GM13977 (cell line): ENCODE results near the gene SPATA24.
"Not testable (repeated sequence)": the region's sequence is repeated elsewhere in the genome, so short reads cannot be mapped to it uniquely, and the experiment has no call there.

Source experiments
- DNase-seq: peaks from one replicate; pipeline ENCODE4 v3.0.0; 2012; ENCODE audit warnings: low spot score
- in situ Hi-C: fragments of 300-500 bp; cut with MboI; formaldehyde crosslinking; loops from one replicate; pipeline ENCODE4 v1.12.0; 2022; ENCODE audit warnings: low sequenced_read_pairs, low pct_unique_long_range_greater_than_20kb, mixed read lengths, inconsistent platforms; ENCODE audit not compliant: unreplicated experiment
- TF ChIP-seq, protein P1 (sequence below): IDR thresholded peaks from 2 replicates; pipeline ENCODE4 v1.5.1; 2012; ENCODE audit warnings: mild to moderate bottlenecking, control low read depth; ENCODE audit not compliant: insufficient read depth; ENCODE audit errors: extremely low read depth, missing control alignments

SPATA24 gene

DNA sequence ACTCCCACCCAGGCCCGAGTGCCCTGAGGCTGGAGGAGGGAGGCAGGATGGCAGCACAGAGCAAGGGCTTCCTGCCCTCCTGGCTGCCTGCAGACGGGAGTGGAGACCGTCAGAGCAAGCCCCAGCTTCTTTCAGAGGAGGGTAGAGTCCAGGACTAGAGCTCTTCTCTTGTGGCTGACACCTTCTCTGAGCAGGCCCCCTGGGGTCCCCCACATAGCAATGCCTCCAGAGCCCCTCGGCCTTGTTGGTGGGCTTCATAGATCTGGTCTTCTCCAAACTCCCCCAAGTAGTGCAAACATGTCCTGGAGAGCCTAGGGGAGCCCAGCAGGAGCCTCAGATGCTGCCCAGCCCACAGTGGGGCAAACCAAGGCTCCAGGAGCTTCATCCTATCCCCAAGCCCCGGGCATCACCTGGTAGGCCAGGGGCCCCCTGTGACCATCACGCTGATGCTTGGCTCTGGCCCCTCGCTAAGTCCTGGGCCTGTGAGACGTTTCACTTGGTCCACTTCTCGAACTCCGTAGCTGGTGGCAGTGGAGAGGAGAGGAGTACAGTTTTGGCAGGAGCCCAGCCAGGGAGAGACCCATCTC lies 16.2 kb downstream of the SPATA24 start:
- TF ChIP-seq, protein P1, sequence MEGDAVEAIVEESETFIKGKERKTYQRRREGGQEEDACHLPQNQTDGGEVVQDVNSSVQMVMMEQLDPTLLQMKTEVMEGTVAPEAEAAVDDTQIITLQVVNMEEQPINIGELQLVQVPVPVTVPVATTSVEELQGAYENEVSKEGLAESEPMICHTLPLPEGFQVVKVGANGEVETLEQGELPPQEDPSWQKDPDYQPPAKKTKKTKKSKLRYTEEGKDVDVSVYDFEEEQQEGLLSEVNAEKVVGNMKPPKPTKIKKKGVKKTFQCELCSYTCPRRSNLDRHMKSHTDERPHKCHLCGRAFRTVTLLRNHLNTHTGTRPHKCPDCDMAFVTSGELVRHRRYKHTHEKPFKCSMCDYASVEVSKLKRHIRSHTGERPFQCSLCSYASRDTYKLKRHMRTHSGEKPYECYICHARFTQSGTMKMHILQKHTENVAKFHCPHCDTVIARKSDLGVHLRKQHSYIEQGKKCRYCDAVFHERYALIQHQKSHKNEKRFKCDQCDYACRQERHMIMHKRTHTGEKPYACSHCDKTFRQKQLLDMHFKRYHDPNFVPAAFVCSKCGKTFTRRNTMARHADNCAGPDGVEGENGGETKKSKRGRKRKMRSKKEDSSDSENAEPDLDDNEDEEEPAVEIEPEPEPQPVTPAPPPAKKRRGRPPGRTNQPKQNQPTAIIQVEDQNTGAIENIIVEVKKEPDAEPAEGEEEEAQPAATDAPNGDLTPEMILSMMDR: no peak
- no peak for DNase-seq
- in situ Hi-C loops: no loop called here

GRCh38 chr5:139386956-139387355 lies 16.9 kb downstream of the SPATA24 start:
- in situ Hi-C loops, DNase-seq: not testable (repeated sequence)

DNA sequence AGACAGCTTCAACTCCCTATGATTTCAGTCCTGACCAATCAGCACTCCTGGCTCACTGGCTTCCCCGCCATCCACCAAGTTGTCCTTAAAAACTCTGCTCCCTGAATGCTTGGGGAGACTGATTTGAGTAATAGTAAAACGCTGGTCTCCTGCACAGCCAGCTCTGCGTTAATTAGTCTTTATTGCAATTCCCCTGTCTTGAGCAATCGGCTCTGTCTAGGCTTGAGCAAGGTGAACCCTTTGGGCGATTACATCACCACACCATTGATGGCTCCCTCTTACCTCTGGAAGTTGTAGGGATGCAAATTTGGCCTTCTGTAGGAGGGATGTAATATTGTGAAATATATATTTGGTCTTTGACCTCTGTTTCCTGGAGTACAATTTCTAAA lies 17.8 kb downstream of the SPATA24 start:
- in situ Hi-C loops: no loop called here
- DNase-seq: no peak
- TF ChIP-seq, protein P1: no peak

DNA sequence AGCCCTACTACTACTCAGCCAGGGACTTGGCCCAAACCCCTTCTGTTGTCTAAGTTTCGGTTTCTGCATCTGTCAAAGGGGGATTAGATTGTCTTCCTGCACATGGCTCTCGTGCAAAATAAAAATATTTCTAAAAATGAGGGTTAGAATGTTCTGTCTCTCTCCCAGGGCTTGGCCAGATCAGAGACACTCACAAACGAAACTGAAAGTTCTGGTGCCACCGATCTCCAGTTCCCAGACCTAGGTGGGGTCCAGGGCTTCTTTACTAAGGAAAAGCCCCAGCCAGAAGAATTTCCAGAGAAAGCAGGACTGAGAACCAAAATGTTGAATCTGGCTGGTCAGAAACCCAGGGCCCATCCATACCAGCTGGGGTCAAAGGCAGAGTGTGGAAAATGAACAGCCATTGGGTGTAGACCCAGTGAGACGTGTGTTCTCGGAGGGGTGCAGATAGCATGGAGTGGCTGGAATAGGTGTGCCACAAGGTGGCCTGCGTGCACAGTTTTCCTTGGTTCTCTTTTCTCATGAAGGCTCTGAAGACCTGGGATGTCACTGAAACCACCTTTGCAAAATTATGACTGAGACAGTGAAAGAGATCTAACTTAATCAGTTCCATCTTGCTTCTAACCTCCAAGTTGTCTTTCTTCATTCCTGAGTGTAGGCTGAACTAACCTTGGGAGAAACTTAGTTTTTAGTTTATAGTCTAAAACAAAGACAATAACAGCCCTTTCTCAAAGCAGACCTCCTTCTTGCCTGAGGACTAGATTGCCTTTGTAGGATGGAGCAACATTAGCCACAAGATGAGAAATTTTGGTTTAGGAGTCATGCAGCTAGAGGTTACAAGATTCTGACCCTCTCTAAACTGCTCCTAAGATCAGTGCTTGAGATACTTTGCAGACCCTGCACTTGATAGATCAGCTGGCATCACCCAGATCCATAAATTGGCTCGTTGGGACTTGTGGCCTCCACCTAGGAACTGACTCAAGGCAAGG lies 18.5 kb downstream of the SPATA24 start:
- in situ Hi-C loops: no loop called here
- DNase-seq: peak; percentile 63
- TF ChIP-seq, protein P1: peak; percentile 31

- TF ChIP-seq, protein P1: no peak
- in situ Hi-C loops: no loop called here
- no peak for DNase-seq
Measured at GRCh38 chr5:139384591-139385051, 19.3 kb downstream of the SPATA24 start.

DNA sequence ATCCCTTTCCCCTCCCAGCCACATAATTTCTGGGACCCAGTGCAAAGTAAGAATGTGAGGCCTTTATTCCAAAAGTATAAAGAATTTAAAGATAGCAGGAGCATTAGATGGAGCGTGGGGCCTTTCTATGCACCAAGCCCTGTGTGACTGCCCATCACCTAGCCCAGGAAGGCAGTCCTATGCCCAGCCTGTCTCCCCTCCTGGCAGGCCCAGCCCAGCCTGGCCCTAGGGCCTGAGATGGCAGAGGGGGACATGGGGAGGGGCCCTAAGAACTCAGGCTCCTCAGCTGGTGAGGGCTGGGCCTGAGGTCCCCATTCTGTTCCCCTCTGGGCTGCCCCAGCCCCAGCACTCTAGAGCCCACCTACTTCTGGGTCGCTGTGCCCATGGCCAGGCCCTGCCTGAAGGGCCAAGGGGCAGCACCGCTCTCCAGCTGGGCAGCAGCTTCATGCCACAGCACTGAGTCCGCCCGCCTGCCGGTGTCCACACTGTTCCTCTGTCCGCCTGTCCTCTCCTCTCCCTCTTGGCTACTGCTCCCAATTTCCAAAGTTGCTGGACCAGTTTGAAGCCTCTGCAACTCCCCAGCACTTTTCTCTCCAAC lies 19.8 kb downstream of the SPATA24 start:
- TF ChIP-seq, protein P1: no peak
- in situ Hi-C loops: no loop called here
- no peak for DNase-seq
